RWPE1 (cell line): Measurements from ENCODE around the gene MTUS2.
A peak's percentile ranks its signal among the peaks of the same experiment; 100 is the strongest.

ENCODE experiments used
- CTCF ChIA-PET: fragments of 350-600 bp; sonication (Branson Sonifier 250); formaldehyde crosslinking; extraction: SDS; loops from one replicate; lab custom pipeline; 2021; lab: Yijun Ruan, JAX
- POLR2A ChIA-PET: fragments of 400-600 bp; formaldehyde crosslinking; extraction: SDS; loops from one replicate; lab custom pipeline; 2020; ENCODE audit warnings: antibody characterized with exemption; ENCODE audit not compliant: low non-redundant PET; lab: Yijun Ruan, JAX
- DNase-seq: peaks from one replicate; pipeline ENCODE4 v3.0.0; 2012; ENCODE audit warnings: low spot score
- H3K27ac ChIP-seq: fragments of 450-650 bp; 2 replicates; pipeline ENCODE4 v1.5.1; 2017
- TF ChIP-seq, protein P1 (sequence below): fragments of 450-650 bp; conservative IDR thresholded peaks from 2 replicates; pipeline ENCODE4 v1.5.1; 2017; ENCODE audit warnings: low read depth, mild to moderate bottlenecking

MTUS2 gene

DNA sequence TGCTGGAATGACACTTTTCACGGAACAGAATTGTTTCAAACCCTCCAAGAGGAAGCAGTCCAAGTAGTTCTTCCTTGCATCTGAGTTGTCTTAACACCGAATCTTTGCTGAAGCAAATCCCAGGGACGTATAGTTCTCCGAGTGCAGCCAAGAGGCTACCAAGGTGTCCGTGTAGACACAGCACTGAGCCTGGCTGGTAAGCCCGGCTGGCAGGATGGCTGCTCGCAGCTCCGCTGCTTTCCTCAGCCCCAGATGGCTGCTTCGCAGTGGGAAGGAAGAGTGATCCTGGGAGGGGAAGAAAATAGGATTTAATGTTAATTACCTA is 670.4 kb downstream of the MTUS2 start:
- TF ChIP-seq, protein P1, sequence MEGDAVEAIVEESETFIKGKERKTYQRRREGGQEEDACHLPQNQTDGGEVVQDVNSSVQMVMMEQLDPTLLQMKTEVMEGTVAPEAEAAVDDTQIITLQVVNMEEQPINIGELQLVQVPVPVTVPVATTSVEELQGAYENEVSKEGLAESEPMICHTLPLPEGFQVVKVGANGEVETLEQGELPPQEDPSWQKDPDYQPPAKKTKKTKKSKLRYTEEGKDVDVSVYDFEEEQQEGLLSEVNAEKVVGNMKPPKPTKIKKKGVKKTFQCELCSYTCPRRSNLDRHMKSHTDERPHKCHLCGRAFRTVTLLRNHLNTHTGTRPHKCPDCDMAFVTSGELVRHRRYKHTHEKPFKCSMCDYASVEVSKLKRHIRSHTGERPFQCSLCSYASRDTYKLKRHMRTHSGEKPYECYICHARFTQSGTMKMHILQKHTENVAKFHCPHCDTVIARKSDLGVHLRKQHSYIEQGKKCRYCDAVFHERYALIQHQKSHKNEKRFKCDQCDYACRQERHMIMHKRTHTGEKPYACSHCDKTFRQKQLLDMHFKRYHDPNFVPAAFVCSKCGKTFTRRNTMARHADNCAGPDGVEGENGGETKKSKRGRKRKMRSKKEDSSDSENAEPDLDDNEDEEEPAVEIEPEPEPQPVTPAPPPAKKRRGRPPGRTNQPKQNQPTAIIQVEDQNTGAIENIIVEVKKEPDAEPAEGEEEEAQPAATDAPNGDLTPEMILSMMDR, result no peak
- H3K27ac ChIP-seq, result no peak overlapping the region
- ChIA-PET CTCF (no interaction called here), POLR2A (no interaction called here)
- no peak for DNase-seq

DNA sequence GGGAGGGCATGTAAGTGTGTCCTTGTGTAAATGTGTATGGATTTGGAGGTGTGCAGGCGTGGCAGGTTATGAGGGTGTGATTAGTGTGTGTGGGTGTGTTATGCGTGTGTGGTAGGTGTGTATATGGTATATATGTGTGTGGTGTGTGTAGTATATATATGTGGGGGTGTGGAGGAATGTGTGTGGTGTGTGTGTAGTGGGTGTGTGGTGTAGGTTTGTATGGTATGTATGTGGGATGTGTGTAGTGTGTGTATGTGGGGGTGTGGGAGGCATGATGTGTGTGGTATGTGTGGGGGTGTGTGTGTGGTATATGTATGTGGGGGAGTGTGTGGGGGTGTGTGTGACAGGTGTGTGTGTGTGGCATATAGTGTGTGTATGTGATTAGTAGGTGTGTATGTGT is 671.1 kb downstream of the MTUS2 start:
- no peak overlapping the region for H3K27ac ChIP-seq
- DNase-seq, result no peak
- ChIA-PET CTCF (no interaction called here), POLR2A (no interaction called here)
- TF ChIP-seq, protein P1, result no peak

DNA sequence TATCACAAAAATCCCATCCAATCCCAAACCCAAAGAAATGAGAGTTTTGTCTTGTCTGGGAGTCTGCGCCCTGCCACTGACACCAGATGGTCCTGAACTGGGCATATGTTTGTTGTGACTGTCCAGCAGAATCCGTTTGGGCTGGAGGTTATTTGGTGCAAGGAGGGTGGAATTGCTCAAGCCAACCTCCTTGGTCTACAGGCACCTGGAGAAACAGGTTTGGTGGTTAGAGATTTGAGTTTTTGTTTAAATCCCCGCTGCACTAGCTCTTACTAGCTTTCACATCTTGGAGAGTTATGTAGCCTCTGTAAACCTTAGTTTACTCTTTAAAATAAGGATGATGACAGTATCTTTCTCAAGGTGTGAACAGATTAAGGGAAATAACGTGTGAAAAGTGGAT is 673.7 kb downstream of the MTUS2 start:
- CTCF ChIA-PET, result no interaction called here
- TF ChIP-seq, protein P1, result no peak
- POLR2A ChIA-PET, result no interaction called here
- no peak for DNase-seq
- no peak overlapping the region for H3K27ac ChIP-seq

DNA sequence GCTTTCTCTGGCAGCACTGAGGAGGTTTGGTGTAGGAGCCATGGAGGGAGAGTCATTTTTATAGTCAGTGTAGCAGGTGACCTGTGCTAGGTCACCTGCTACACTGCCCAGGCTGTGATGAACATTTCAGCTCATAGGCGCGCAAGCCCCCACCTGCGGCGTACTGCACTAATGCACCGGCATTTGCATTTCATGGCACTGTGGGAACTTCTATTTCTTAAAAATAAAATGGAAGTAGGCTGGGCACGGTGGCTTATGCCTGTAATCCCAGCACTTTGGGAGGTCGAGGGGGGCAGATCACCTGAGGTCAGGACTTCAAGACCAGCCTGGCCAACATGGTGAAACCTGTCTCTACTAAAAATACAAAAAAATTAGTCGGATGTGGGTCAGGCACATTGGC is 674.4 kb downstream of the MTUS2 start:
- POLR2A ChIA-PET, result no interaction called here
- H3K27ac ChIP-seq, result no peak overlapping the region
- CTCF ChIA-PET, result no interaction called here
- TF ChIP-seq, protein P1, result no peak
- DNase-seq, result no peak

DNA sequence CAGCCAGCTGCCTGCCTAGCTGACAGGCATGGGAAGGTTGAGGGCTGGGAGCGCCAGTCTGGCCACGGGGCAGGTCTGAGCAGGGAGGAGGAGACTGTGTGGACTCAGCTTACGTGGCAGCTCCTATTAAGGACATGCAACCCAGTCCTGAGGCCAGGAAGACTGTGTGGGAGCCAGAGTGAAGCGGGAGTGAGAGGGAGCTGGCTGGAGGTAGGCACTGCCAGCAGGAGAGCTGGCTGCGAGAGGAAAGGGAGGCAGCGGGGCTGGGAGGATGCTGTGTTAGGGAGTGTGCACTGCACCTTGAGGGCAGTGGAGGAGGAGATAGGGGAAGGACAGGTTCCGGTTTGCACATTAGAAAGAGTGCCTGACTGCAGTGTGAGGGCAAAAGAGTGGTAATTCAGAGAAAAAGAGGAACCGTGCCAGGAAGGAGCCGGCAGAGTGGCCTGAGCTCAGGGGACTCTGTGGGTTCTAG is 676.1 kb downstream of the MTUS2 start:
- no peak overlapping the region for H3K27ac ChIP-seq
- DNase-seq, result peak; percentile 50
- TF ChIP-seq, protein P1, result no peak
- ChIA-PET CTCF (interaction anchor here (0.6 to 3.9 kb wide), 5 partner anchors 12 to 619 kb away, joined by 3 to 23 read pairs (median 4); no protein-coding TSS in a partner anchor), POLR2A (no interaction called here)

DNA sequence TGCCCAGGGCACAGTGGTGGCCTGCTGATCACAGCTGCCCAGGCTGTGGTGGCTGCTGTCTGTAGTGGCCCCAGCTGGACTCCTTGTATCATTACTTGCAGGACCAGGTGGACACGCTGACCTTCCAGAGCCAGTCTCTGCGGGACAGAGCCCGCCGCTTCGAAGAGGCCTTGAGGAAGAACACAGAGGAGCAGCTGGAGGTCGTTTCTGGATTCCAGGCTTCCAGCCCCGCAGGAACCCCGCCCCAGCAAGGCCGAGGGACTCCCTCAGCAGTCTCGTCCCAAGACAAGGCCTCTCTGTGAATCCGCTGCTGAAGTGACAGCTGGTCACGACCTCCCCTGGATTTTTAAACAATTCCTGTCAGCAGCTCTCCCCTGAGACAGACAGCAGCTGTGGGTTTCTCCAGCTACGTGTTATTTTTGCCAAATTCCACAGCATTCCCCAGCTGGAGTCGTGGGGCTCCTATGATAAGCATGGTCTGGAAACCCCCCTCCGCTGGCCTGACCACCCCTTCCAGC is 677.1 kb downstream of the MTUS2 start:
- POLR2A ChIA-PET, result no interaction called here
- CTCF ChIA-PET, result interaction anchor here (0.6 to 3.9 kb wide), 4 partner anchors 11 to 613 kb away, joined by 3 to 23 read pairs (median 3); no protein-coding TSS in a partner anchor
- DNase-seq, result no peak
- TF ChIP-seq, protein P1, result no peak
- no peak overlapping the region for H3K27ac ChIP-seq
